CD4-positive, alpha-beta T cell treated with Interleukin-4 for 4 hours (primary cell): Measurements from ENCODE around the gene RABAC1.
"Not testable (repeated sequence)": the region's sequence is repeated elsewhere in the genome, so short reads cannot be mapped to it uniquely, and the experiment has no call there.

Experiments used
- DNase-seq: peaks from one replicate; pipeline ENCODE4 v3.0.0-alpha.2; 2020

The RABAC1 gene

DNA sequence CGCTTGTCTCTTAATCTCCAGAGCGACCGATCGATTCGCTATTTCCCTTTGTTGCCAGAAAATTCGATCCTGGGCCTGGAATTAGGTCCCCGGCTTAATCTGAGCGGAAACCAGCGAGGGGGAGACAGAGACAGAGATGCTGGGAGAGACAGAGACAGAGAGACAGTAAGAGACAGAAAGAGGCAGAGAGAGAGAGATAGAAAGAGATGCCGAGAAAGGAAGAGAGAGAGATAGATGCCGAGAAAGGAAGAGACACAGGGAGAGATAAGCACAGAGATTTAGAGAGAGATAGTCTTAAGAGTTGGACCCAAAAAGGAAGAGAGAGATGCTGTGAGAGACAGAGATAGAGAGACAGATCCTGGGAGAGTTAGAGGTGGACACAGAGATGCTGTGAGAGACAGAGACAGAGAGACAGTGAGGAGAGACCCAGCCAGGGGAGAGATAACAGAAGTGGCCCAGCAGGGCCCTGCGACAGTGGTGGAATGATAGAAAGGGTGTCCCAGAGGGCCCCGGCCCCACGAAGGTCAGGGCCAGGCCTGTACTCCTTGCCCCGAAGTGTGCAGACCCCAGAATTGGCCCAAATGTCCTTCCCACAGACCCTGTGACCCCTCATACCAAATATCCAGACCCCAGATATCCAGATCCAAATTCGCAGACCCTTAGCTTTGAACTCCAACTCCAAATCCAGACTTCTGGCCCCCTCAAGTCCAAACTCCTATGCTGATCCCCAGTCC is 32.2 kb downstream of the RABAC1 start:
- DNase-seq, result no peak

DNA sequence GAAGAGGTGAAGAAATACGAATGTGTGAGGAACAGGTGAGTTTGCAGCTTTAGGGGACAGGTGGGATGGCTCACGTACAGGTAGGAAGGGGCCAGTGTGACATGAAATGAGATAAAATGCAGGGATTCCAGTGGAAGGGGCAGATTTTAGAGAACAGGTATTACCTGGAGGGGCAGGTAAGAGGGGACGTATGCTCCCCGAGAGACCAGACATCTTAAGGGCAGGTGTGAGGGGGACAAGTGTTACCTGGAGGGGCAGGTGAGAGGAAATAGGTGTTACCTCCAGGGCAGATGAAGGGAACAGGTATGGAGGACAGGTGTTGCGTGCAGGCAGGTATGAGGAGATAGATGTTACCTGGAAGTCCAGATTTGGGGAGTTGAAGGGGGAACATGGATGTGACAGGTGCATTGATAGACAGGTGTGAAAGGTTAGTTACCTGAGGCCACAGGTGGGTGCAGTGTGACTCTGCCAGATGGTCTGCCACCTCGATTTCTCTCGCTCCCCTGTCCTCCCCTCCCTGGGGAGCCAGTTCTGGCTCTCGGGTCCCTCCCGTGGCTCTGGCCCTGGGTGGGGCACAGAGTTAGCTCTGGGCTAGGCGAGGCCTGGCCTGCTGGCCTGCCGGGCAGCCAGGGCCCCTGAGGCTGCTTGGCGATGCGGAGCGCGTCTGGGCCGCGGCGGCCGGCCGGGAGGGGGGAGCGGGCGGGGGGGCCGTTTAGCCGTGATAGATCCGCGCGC is 32.9 kb downstream of the RABAC1 start:
- DNase-seq, result no peak

DNA sequence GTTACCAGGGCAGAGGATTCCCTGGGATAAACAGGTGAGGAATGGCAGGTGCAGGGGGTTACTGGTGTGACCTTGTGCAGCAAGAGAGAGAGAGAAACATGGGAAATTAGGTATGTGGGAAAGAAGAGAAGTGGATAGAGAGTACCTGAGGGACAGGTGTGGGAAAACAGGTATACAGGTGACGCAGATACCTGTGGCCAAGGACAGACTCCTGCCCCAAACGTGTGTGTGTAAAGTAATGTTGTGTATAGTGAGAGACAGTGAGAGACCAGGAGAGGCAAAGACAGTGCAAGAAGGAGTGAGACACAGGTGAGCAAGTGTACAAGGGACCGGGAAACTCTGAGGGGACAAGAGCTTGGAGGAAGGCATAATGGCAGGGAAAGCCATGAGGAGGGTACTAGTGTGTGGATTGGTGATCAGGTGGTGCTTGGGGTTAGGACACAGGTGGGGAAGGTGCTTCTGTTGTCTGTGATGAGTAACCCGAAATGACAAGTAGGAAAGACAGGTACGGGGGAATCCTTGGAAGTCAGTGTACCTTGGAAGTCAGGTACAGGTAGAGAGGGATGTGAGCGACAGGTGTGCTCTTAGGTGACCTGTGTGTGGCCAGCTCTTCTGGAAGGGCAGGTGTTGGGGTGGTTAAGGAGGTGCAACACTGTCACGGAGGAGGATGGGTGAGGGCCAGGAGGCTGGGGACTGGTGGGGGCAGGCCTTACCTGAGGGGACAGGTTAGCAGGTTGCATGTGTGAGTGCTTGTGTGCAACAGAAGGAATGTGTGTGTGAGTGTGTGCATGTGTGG is 33.7 kb downstream of the RABAC1 start:
- DNase-seq, result no peak

DNA sequence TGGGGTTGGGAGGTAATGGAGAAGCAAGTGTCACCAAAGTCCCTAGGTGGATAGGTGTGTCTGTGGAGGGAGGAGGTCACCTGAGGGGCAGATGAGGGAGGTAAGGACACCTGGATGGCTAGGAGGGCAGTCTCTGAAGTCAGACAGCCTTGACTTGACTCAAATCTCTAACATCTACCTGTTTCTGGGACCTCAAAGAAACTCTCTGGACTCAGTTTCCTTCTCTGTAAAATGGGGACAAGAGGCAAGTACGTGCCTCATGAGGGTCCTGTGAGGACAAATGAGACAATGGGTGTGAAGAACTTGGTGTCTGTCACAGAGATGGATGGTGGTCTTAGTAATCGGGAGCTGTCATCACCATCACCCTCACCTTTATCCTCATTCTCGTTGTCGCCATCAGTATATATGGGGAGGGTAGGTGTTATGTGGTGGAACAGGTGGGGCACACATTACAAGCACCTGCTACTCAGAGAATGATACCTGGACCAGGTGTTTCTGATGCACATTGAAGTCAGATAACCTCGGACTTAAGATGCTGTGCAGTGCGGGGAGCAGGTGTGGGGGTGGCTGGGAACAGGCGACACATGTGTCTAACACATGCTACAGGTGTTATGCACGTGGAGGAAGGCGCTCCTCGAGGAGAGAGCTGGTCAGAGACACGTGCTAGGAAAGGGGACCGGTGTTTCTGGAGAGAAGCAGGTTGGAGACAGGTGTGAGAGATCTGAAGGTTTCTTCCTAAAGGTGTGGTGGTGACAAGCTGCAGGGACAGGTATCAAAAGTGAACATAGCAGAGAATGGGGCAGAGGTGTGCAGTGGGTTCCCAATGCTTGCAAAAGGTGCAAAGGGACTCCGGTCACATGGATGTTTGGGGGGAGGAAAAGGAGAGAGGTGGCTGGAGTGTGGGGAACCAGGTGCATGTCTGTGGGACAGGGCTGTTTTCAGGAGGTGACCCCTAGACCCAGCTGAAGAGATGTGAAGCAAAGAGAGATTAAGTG is 34.7 kb downstream of the RABAC1 start:
- no peak for DNase-seq

DNA sequence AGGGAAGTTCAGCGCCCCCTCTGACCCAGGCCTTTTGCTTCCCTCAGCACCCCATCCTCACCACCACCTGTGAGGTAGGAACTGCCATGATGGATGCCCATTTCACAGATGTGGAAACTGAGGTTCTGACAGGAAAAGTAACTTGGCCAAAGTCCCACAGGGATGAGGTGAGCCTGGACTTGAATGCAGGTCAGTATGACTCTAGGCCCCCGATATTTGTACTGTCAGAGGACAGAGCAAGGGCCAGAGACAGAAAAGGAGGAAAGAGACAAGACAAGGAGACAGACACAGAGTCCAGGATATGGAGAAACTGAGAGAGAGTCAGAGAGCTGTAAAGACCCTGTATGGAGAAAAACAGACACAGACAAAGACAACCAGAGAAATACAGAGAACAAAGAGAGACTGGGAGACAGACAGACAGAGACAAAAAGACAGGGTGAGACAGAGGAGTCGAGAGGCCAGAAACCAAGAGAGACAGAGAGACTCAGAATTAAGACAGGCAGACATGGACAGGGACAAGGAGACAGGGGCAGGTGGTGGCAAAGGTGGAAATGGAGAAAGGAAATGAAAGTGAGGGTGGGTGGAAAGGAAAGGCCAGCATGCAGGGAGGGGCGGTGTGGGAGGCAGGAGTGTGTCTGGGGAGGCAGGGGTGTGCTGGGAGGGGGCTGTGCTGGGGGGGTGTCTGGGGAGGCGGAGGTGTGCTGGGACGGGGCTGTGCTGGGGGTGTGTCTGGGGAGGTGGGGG is 35.9 kb downstream of the RABAC1 start:
- DNase-seq, result no peak

DNA sequence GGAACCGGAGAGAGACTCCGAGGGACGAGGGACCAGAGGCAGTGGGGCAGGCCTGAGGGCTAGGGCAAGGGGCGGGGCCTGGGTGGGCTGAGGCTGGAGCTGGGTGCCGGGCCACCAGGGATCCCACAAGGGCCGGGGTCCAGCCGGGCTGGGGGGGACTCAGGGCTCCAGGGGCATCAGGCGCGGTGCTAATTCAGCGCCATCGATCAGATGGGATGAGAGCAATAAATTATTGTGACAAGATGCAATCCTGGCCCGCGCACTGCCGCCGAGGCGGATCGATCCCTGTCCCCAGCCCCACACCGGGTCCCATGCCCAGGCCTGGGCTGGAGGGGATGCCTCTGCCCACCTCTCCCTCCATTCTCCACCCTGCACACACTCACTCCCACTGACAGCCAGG is 36.5 kb downstream of the RABAC1 start:
- DNase-seq, result no peak

DNA sequence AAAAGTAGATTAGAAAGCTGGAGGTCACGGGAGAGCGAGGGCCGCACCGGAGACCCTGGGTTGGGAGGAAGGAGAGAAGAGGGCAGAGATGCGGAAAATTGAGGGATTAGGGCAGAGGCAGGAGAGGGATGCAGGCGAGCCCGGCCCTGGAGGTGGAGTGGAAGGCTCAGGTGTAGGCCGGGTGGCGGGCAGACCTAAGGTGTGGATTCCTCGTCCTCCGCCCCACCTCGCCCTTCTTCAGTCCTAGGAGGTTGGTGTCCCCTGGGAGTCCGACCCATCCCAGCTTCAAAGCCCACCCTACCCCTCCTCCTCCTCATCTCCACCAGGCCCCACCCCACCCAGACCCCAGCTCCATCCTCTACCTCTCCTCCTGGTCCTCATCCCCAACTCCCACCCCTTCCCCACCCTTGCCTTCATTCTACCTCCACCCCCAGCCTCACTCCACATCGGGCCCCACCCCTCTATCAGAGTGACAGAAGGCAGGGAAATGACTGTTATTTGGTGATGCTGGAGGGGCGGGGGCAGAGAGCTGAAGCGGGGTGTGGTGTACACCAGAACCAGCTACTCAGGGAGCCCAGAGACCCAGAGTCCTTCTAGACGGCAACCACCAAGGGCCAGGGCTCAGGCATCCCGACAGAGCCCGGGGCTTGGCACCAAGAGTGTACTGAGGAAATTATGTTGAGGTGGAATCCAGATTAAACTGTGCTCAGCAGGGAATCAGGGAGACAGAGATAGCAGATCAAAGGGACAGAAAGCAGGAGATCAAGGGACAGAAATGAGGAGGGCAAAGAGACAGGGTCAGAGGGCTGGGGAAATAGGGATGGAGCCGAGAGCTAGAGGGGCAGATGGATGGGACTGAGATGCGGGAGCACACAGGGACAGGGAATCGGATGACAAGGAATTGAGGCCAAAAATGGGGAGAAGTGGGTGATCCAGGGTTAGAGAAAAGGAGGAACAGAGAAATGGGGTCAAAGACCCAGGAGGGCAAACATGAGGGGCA is 37.2 kb downstream of the RABAC1 start:
- no peak for DNase-seq

DNA sequence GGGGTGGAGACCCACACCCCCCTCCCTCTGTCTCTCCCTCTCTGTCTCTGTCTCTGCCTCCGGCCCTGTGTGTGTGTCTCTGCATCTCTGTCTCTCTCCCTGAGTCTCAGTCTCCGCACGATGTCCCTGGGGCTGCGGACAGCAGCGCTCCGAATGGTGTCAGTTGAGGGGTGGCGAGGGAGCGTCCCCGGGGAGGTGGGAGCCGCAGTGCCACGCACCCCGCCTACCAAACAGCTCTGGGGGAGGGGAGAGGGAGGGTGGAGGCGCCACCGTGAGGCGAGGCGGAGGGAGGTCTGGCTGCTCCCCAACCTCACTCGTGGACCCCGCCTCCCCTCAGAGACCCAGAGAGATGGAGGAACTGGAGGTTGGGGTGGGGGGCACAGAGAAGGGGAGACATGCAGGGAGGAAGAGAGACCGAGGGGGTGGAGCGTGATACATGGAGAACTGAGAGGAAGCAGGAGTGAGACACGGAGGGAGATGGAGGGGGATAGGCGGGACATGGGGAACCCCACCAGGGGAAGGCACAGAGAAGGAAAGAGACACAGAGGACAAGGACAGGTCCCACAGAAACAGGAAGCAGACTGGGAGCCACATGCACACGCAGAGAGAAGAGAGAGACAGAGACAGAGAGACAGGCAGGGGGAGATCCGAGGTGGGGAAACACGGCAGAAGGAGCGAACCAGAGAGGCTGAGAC is 38.1 kb downstream of the RABAC1 start:
- no peak for DNase-seq

DNA sequence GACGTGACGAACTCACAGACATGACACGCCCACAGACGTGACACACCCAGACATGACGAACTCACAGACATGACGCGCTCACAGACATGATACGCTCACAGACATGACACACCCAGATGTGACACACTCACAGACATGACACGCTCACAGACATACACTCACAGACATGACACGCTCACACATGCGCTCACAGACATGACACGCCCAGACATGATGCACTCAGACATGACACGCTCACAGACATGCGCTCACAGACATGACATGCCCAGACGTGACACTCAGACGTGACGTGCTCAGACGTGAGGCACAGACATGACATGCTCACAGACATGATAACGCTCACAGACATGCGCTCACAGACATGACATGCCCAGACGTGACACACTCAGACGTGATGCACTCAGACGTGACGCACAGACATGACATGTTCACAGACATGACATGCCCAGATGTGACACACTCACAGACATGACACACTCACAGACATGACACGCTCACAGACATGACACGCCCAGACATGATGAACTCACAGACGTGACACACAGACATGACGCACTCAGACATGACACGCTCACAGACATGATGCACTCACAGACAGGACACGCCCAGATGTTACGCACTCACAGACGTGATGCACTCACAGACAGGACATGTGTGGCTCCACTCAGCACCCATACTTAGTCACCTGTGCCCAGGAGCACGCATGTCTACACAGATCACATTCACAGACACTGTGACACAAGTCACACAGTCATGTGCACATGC is 39.0 kb downstream of the RABAC1 start:
- DNase-seq, result no peak

DNA sequence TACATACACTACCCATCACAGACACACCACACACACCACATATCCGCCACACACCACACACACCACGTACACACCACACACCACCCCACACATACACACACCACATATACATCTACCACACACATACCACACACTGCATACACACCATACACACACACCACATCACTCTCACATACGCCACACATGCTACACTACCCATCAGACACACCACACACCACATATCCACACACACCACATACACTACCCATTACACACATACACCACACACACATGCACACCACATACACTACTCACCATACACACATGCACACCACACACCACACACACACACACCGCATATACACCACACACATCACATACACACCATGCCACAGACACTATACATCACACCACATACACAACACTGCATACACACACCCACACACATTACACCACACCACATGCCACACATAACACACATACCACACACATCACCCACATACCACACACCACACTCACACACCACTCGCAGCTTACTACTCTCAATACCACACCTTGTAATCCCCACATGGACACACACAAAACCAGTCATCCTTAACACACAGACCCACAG is 40.4 kb downstream of the RABAC1 start:
- DNase-seq, result no peak

DNA sequence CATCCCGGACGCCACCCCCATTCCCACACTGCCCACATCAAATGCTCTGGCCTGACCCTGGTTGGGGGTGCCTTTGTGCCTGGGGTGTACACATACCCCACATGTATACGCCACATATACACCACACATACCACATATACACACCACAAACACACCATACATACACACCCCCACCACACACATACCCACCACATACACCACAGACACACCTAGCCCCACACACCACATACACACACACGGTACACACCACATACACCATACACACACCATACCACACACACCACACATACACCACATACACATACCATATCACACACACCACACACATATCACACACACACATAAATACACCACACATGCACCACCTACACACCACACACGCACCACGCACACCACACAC is 41.0 kb downstream of the RABAC1 start:
- no peak for DNase-seq

DNA sequence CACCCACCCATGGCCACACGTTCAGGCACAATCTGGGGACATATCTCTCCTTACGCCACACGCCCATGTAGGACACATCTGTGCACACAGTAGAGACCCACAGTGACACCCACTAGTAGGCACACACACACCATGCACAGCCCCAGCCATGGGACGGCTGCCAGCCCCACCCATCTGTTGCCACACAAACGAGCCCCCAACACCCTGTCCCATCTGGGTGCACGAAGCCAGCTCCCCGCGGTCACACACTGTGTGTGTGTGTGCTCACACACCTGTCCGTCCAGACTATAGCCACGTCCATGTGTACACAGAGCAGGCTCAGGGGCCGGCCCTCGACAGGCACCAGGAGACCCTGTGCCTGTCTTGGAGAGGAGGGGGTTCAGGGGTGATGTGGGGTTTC is 41.4 kb downstream of the RABAC1 start:
- DNase-seq, result no peak

DNA sequence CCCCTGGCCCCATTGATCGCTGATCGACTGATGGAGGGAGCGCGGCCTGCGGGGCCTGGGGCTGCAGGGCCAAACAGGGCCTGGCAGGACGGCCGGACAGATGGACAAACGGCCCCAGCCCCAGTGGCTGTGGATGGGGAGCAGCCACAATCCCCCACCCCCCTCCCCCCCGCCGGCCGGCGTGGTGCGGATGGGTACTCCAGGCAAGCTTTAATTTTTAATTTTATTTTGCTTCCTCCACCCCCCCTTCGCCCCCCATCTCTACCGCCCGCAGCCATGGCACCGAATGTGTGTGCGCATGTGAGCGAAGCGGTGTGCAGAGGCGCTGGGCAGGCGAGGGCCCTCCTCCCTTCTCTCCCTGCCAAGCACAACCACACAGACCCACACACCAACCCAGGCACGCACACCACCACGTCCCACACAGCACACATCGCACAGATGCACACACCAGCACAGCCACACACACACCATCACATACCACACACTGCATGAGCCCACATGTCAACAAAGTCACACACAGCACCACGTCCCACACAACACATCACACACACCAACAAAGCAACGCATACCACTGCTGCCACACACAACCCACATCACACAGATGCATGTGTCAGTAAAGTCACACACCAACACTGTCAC is 43.2 kb downstream of the RABAC1 start:
- peak; percentile 24 for DNase-seq

DNA sequence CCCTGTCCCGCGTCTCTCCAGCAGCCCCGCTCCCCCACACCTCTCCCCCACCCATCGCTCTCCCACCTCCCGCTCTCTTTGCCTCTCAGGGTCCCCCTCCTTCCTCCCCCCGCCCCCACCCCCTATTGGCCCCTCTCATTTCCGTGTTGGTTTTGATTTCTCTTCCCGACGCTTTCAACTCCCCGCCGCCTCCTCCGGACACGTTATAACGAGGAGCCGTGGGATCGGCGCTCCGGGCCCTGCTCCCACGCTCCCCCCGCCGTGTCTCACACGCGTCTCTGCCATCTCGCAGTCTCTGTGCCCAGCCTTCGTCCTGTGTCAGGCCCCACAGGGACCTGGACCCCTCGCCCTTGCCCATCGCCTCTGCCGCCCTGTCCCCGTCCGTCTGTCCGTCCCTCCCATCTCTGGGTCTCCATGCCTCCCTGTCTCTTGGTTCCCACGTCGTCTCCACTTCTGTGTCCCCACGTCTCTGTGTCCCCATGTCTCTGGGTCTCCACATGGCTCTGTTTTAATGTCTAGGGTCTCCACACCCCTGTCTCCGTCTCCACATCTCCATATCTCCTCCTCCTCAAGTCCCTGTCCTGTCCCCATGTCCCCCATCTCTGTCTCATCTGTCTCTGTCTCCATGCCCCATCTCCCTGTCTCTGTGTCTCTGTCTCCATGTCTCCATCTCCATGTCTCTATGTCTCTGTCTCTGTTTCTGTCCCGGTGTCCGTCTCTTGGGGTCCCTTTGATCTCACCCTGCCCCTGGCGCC is 43.9 kb downstream of the RABAC1 start:
- DNase-seq, result no peak

DNA sequence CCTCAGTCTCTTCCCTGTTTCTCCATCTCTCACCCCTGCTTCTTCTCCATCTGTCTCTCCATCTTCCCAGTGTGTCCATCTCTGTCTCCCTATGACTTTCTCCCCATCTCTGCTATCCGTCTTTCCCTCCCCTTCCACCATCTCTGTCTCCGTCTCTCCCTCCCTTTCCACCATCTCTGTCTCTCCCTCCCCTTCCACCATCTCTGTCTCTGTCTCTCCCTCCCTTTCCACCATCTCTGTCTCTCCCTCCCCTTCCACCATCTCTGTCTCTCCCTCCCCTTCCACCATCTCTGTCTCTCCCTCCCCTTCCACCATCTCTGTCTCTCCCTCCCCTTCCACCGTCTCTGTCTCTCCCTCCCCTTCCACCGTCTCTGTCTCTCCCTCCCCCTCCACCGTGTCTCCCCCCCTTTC is 44.7 kb downstream of the RABAC1 start:
- not testable (repeated sequence) for DNase-seq

DNA sequence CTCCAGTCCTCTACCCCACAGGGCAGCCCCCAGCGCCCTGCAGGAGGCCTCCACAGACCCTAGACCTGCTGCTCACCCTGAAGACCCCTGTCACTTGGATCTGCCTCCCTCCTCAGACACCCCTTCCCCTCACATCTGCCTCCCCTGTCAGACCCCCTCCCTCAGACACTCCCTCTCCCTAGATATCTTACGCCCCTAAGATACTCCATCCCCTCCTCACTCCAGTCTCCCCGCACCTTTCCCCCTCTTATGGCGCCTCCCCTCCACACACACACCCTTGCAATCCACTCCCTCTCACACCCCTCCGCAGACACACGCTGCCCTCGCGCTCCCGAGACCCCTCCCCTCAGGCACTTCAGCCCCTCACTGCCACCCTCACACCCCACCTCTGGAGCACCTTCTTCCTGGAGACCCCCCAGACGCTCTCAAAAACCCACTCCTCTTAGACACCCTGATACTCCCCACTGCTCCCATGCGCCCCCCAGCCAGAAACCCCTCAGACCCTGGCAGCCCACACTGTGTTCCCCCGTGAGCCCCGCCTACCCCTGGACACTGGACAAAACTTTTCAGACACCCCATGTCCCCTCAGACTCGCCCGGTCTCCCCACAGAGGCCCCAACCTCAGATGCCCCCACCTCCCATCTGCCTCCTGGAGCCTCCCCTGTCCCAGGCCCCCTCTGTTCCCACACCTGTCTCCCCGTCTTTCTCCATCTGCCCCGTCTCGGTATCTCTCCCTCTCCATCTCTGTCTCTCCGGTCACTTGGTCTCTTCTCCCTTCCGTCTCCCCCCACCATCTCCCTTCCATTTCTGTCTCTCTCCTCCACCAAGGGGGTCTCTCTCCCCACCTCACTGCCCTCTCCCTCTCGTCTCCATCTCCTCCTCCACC is 45.3 kb downstream of the RABAC1 start:
- no peak for DNase-seq
